PC-9 (cell line): ENCODE data around the gene ASB16. TPM values are rescaled to one million over a fixed set of nuclear protein-coding genes. Genes with fewer than 3 reads are reported as not detected.

Source experiments
- BruUV-seq: library from RNA; stranded (reverse); fragments of 400-500 nt; replicated peaks from 2 replicates; lab custom pipeline; 2021; lab: Mats Ljungman, UMichigan
- CTCF ChIA-PET: fragments of 300-600 bp; sonication (Branson Sonifier 250); formaldehyde crosslinking; loops from one replicate; lab custom pipeline; 2022; ENCODE audit warnings: antibody characterized with exemption; lab: Charles Lee
- POLR2A ChIA-PET: fragments of 300-600 bp; sonication (Branson Sonifier 250); formaldehyde crosslinking; loops from one replicate; lab custom pipeline; 2022; ENCODE audit warnings: antibody characterized with exemption; ENCODE audit not compliant: unreplicated experiment; lab: Charles Lee
- DNase-seq, 2 experiments: peaks; one replicate each; pipeline versions ENCODE4 v3.0.0 to v3.0.0-alpha.2; 2015 to 2022; ENCODE audit warnings: mixed read lengths in 1 of 2
- H2AFZ ChIP-seq: fragments of 200-600 bp; sonication (generic); 2 replicates; pipeline ENCODE4 v1.8.1; 2017; ENCODE audit warnings: antibody characterized with exemption
- H3F3A ChIP-seq: fragments of 200-600 bp; sonication (generic); 2 replicates; pipeline ENCODE4 v1.8.1; 2017; ENCODE audit warnings: antibody characterized with exemption, mild to moderate bottlenecking, low read depth; ENCODE audit not compliant: insufficient read depth
- H3K27ac ChIP-seq: fragments of 200-600 bp; sonication (generic); 2 replicates; pipeline ENCODE4 v1.6.1; 2016; ENCODE audit warnings: mixed run types
- H3K27me3 ChIP-seq: fragments of 200-600 bp; sonication (generic); 2 replicates; pipeline ENCODE4 v1.6.1; 2016; ENCODE audit warnings: low read depth, mixed run types; ENCODE audit not compliant: insufficient read depth
- H3K36me3 ChIP-seq: fragments of 200-600 bp; sonication (generic); 2 replicates; pipeline ENCODE4 v1.6.1; 2016; ENCODE audit warnings: low read depth, mixed run types
- H3K4me1 ChIP-seq: fragments of 200-600 bp; sonication (generic); replicated peaks from 2 replicates; pipeline ENCODE4 v1.6.1; 2016; ENCODE audit warnings: mixed run types; ENCODE audit not compliant: insufficient read depth
- H3K4me2 ChIP-seq: fragments of 200-600 bp; sonication (generic); 2 replicates; pipeline ENCODE4 v1.6.1; 2017; ENCODE audit warnings: mixed run types
- H3K4me3 ChIP-seq: fragments of 200-600 bp; sonication (generic); 2 replicates; pipeline ENCODE4 v1.6.1; 2016; ENCODE audit warnings: mixed run types
- H3K79me2 ChIP-seq: fragments of 200-600 bp; sonication (generic); 2 replicates; pipeline ENCODE4 v1.6.1; 2017; ENCODE audit warnings: low read depth, mixed run types
- H3K9me2 ChIP-seq: fragments of 200-600 bp; sonication (generic); 2 replicates; pipeline ENCODE4 v1.8.1; 2017; ENCODE audit warnings: mild to moderate bottlenecking; ENCODE audit not compliant: insufficient read depth
- H3K9me3 ChIP-seq: fragments of 200-600 bp; sonication (generic); 2 replicates; pipeline ENCODE4 v1.8.1; 2016; ENCODE audit warnings: low read depth; ENCODE audit not compliant: insufficient read depth
- H4K20me1 ChIP-seq: fragments of 200-600 bp; sonication (generic); 2 replicates; pipeline ENCODE4 v1.8.1; 2017; ENCODE audit not compliant: insufficient read depth
- EZH2 ChIP-seq: fragments of 200-600 bp; sonication (generic); IDR thresholded peaks from 2 replicates; pipeline ENCODE4 v1.8.0; 2017; ENCODE audit warnings: antibody characterized with exemption, low read depth
- intact Hi-C: fragments of 100-400 bp; cut with micrococcal nuclease; formaldehyde crosslinking; loops from one replicate; pipeline ENCODE4 v1.10.0; 2022; ENCODE audit not compliant: unreplicated experiment
- total RNA-seq: library from RNA; stranded (reverse); gene quantifications from 2 replicates; pipeline ENCODE4 v1.2.3, GENCODE V29; 2021
- TF ChIP-seq, protein P1 (sequence below): fragments of 200-600 bp; sonication (generic); conservative IDR thresholded peaks from 2 replicates; pipeline ENCODE4 v1.6.1; 2017; ENCODE audit warnings: mixed run types, antibody characterized with exemption, mild to moderate bottlenecking, moderate library complexity

Gene ASB16
- total RNA-seq, 1 experiment from 2014 or later = not detected

DNA sequence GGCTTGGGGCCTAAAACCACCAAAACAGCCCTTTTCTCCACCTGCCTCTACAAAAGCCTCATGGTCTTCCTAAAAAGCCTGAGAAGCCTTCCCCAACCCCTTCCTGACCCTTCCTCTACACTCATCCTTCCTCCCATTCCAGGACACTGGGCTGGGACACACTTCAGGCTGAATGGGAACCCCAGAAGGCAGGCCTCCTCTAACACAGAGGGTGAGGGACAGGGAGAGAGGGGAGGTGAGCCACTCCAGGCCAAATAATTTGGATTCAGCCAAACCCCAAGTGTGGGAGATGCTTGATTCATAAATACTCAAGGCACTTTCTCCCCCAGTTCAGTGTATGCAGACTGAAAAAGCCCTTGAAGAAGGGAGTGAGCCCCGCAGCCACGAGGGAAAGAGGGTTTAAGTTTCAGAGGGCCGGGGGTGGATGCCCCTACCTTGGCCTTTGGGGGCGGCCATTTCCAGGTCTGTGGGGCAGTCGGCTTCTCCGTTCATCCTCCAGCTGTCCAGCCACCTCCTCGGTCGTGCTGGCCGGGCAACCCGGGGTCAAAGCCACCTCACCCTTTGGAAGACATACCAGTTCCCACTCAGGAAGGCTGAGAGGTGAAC is 47.3 kb downstream of the ASB16 start:
- peak overlapping the region; percentile 85 for H3K4me2 ChIP-seq
- H3K9me3 ChIP-seq = no peaks in the 10 kb centered on the region
- peaks cover 29% of the 10 kb centered on the region for H3K79me2 ChIP-seq
- DNase-seq = no peak
- peaks cover 16% of the 10 kb centered on the region for H3K4me1 ChIP-seq
- H3K36me3 ChIP-seq = peaks cover 22% of the 10 kb centered on the region
- H2AFZ ChIP-seq = peak overlapping the region; percentile 71; the same call in 1 of the 2 replicates
- H3K4me3 ChIP-seq = peak overlapping the region; percentile 97
- TF ChIP-seq, protein P1, sequence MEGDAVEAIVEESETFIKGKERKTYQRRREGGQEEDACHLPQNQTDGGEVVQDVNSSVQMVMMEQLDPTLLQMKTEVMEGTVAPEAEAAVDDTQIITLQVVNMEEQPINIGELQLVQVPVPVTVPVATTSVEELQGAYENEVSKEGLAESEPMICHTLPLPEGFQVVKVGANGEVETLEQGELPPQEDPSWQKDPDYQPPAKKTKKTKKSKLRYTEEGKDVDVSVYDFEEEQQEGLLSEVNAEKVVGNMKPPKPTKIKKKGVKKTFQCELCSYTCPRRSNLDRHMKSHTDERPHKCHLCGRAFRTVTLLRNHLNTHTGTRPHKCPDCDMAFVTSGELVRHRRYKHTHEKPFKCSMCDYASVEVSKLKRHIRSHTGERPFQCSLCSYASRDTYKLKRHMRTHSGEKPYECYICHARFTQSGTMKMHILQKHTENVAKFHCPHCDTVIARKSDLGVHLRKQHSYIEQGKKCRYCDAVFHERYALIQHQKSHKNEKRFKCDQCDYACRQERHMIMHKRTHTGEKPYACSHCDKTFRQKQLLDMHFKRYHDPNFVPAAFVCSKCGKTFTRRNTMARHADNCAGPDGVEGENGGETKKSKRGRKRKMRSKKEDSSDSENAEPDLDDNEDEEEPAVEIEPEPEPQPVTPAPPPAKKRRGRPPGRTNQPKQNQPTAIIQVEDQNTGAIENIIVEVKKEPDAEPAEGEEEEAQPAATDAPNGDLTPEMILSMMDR = no peak
- TF ChIP-seq EZH2 = no peak
- ChIA-PET POLR2A (interaction anchor here (0.6 kb wide), 1 partner anchor 76 kb away, joined by 9 read pairs; the partner anchor contains the start of gene HROB), CTCF (interaction anchor here (0.6 kb wide), 2 partner anchors 39 to 62 kb away, joined by 3 read pairs; no protein-coding TSS in a partner anchor)
- no TSS peak for BruUV-seq
- H3K9me2 ChIP-seq = no peaks in the 10 kb centered on the region
- no peaks in the 10 kb centered on the region for H4K20me1 ChIP-seq
- H3K27me3 ChIP-seq = no peaks in the 10 kb centered on the region
- intact Hi-C loops = loop anchor here (1.0 kb wide), 2 partner anchors 18 to 107 kb away; no protein-coding TSS in a partner anchor
- H3K27ac ChIP-seq = 0 out of 2 replicates have a peak overlapping the region, but pooled peaks have one; percentile 3
- peaks cover 27% of the 10 kb centered on the region; the same call in 1 of the 2 replicates for H3F3A ChIP-seq

DNA sequence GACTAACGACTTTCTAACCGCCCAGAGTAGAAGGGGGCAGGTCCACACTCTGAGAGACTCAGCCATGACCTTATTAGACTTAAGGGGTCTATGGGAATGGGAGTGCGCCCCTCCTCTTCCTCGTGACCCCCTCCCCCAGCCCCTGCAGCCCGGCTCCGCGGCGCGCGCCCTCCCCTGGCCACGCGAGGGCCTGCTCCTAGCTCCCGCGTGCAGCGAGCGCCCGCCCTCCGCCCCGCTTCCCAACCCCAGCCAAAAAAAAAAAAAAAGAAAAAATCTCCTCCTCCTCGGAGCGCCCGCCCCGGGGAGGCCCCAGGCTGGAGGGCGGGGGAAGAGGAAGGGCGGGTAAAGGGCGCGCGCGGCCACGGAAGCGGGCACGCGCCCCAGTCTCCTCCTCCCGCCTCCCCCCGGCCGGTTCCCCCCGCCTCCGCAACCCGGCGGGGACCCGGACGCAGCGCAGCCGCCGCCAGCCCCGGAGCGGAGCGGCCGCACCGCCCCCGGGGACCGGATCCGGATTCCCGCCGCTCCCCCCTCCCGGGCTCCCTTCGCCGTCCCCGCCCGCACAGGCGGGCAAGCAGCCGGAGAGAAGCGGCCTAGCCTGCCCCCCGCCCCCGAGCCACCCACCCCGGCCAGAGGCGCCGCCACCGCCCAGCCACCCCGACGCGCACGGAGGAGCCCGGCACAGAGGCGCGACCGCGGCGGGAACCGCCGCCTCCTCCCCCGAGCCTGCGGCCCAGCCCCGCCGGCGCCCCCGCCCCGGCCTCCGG is 48.0 kb downstream of the ASB16 start:
- H3K36me3 ChIP-seq = peaks cover 22% of the 10 kb centered on the region
- H3K4me3 ChIP-seq = peak overlapping the region; percentile 97
- peak; percentile 74 to 87 for DNase-seq
- no peaks in the 10 kb centered on the region for H3K9me2 ChIP-seq
- H3K9me3 ChIP-seq = no peaks in the 10 kb centered on the region
- no peaks in the 10 kb centered on the region for H4K20me1 ChIP-seq
- H3K27me3 ChIP-seq = no peaks in the 10 kb centered on the region
- CTCF ChIA-PET = interaction anchor here (0.6 kb wide), 6 partner anchors 9 to 126 kb away, joined by 3 to 7 read pairs (median 4); partner anchors contain the start of gene TMUB2
- H3K4me2 ChIP-seq = peak overlapping the region; percentile 85
- peaks cover 34% of the 10 kb centered on the region; the same call in 1 of the 2 replicates for H3F3A ChIP-seq
- peaks cover 22% of the 10 kb centered on the region for H3K4me1 ChIP-seq
- H3K79me2 ChIP-seq = peaks cover 29% of the 10 kb centered on the region
- H2AFZ ChIP-seq = peak overlapping the region; percentile 71; the same call in 1 of the 2 replicates
- intact Hi-C loops = loop anchor here (1.0 kb wide), 2 partner anchors 18 to 107 kb away; no protein-coding TSS in a partner anchor
- H3K27ac ChIP-seq = 0 out of 2 replicates have a peak overlapping the region, but pooled peaks have one; percentile 3
- POLR2A ChIA-PET = interaction anchor here (0.6 kb wide), 2 partner anchors 77 to 493 kb away, joined by 4 to 9 read pairs; partner anchors contain the start of gene HROB
- no TSS peak for BruUV-seq
- no peak for TF ChIP-seq EZH2
- TF ChIP-seq, protein P1 = peak; percentile 62

DNA sequence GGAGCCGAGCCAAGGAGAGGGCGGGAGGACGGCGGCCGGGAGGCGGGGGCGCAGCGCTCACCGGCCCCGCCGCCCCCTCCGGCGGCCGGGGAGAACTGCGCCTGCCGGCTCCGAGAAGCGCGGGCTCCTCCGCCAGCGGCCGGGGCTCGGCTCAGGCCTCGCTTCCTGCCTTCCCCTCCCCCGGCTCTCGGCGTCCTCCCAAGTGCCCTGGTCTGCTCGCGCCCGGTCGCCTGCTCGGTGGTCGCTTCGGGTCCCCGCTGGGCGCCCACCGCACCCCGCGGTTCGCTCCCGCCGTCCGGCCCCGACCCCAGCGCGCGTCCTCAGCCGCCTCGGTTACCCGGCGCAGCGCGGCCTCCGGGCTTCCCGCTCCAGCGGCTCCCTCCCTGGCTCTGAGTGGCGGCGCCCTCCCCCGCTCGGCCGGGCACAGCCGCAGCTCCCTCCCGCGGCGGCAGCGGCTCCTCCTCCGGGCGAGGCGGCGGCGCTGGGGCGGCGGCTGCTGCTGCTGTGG is 48.7 kb downstream of the ASB16 start:
- no peaks in the 10 kb centered on the region for H3K9me3 ChIP-seq
- H3K36me3 ChIP-seq = peaks cover 22% of the 10 kb centered on the region
- peak overlapping the region; percentile 97; the same call in 1 of the 2 replicates for H3K4me3 ChIP-seq
- POLR2A ChIA-PET = interaction anchor here (0.7 kb wide), 2 partner anchors 27 to 147 kb away, joined by 5 to 6 read pairs; no protein-coding TSS in a partner anchor
- H3F3A ChIP-seq = peaks cover 36% of the 10 kb centered on the region; the same call in 1 of the 2 replicates
- intact Hi-C loops = no loop called here
- no peak overlapping the region for H2AFZ ChIP-seq
- H3K9me2 ChIP-seq = no peaks in the 10 kb centered on the region
- H4K20me1 ChIP-seq = no peaks in the 10 kb centered on the region
- H3K27ac ChIP-seq = peak overlapping the region; percentile 55; the same call in 1 of the 2 replicates
- no peaks in the 10 kb centered on the region for H3K27me3 ChIP-seq
- peak overlapping the region; percentile 63; the same call in 1 of the 2 replicates for H3K4me2 ChIP-seq
- BruUV-seq = no TSS peak
- TF ChIP-seq, protein P1 = no peak; the same call in 1 of the 2 replicates
- no peak for TF ChIP-seq EZH2
- peaks cover 29% of the 10 kb centered on the region for H3K79me2 ChIP-seq
- CTCF ChIA-PET = no interaction called here
- peak in 1 of 2 experiments; percentile 48 for DNase-seq
- H3K4me1 ChIP-seq = peaks cover 22% of the 10 kb centered on the region
